Calu3 (cell line): ENCODE measurements around the gene CLCF1. TPM values are rescaled to one million over a fixed set of nuclear protein-coding genes. Genes with fewer than 3 reads are reported as not detected.

Experiments used
- BruUV-seq: library from RNA; stranded (reverse); fragments of 400-500 nt; replicated peaks from 2 replicates; lab custom pipeline; 2021; lab: Mats Ljungman, UMichigan
- CTCF ChIA-PET: fragments of 300-600 bp; sonication (Branson Sonifier 250); formaldehyde crosslinking; loops from one replicate; lab custom pipeline; 2022; ENCODE audit warnings: antibody characterized with exemption; lab: Charles Lee
- DNase-seq: peaks from one replicate; pipeline ENCODE4 v3.0.0; 2022
- H3K27ac Mint-ChIP-seq: one replicate; pipeline ENCODE4 v1.8.0; 2022; ENCODE audit warnings: mixed read lengths; ENCODE audit not compliant: unreplicated experiment
- H3K27me3 Mint-ChIP-seq: one replicate; pipeline ENCODE4 v1.8.0; 2022; ENCODE audit warnings: mixed read lengths; ENCODE audit not compliant: unreplicated experiment
- H3K36me3 Mint-ChIP-seq: one replicate; pipeline ENCODE4 v1.8.0; 2022; ENCODE audit warnings: mild to moderate bottlenecking, moderate library complexity, mixed read lengths; ENCODE audit not compliant: insufficient read depth, unreplicated experiment
- H3K4me1 Mint-ChIP-seq: one replicate; pipeline ENCODE4 v1.8.0; 2022; ENCODE audit warnings: mild to moderate bottlenecking, low read depth, mixed read lengths; ENCODE audit not compliant: unreplicated experiment
- H3K4me3 Mint-ChIP-seq: one replicate; pipeline ENCODE4 v1.8.0; 2022; ENCODE audit warnings: mild to moderate bottlenecking, low read depth, moderate library complexity, mixed read lengths; ENCODE audit not compliant: unreplicated experiment
- H3K9me3 Mint-ChIP-seq: one replicate; pipeline ENCODE4 v1.8.0; 2022; ENCODE audit warnings: low read depth, mixed read lengths; ENCODE audit not compliant: unreplicated experiment
- intact Hi-C: fragments of 100-400 bp; cut with micrococcal nuclease; formaldehyde crosslinking; loops from one replicate; pipeline ENCODE4 v1.10.0; 2022; ENCODE audit not compliant: unreplicated experiment
- total RNA-seq: library from RNA; stranded (reverse); gene quantifications from 2 replicates; pipeline ENCODE4 v1.2.3, GENCODE V29; 2022
- TF ChIP-seq, protein P1 (sequence below): fragments of 200-600 bp; IDR thresholded peaks from one replicate; pipeline ENCODE4 v1.8.0; 2022; ENCODE audit warnings: antibody characterized with exemption; ENCODE audit not compliant: unreplicated experiment

The CLCF1 gene
- total RNA-seq, 1 experiment from 2014 or later, result 7.5 TPM

DNA sequence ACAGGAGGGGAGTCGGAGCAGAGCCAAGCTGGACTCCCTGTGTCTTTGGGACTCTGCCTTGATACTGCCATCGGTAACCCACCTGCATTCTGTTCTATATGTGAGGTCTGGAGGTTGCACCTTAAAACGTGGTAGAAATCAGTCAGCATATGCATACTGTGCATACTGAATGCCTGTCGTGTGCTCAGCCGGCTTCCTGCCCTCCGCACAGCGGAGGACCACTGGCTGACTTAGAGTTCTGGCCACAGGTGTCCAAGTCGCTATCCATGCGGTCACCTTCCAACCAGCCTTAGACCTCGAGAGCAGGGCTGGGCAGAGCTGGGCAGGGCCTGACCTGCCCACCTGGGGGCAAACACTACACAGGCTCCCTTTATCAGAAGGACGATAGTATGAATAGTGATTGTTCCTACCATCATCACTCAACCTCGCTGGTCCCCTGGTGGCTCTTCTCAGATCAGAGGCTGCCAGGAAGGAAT lies 34.3 kb upstream of the CLCF1 start:
- no peak overlapping the region for H3K4me3 Mint-ChIP-seq
- peaks cover 10% of the 10 kb centered on the region for H3K36me3 Mint-ChIP-seq
- intact Hi-C loops, result no loop called here
- no peaks in the 10 kb centered on the region for H3K9me3 Mint-ChIP-seq
- peaks cover 26% of the 10 kb centered on the region for H3K27me3 Mint-ChIP-seq
- TF ChIP-seq, protein P1, sequence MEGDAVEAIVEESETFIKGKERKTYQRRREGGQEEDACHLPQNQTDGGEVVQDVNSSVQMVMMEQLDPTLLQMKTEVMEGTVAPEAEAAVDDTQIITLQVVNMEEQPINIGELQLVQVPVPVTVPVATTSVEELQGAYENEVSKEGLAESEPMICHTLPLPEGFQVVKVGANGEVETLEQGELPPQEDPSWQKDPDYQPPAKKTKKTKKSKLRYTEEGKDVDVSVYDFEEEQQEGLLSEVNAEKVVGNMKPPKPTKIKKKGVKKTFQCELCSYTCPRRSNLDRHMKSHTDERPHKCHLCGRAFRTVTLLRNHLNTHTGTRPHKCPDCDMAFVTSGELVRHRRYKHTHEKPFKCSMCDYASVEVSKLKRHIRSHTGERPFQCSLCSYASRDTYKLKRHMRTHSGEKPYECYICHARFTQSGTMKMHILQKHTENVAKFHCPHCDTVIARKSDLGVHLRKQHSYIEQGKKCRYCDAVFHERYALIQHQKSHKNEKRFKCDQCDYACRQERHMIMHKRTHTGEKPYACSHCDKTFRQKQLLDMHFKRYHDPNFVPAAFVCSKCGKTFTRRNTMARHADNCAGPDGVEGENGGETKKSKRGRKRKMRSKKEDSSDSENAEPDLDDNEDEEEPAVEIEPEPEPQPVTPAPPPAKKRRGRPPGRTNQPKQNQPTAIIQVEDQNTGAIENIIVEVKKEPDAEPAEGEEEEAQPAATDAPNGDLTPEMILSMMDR, result no peak
- no peak for DNase-seq
- no TSS peak for BruUV-seq
- no peak overlapping the region for H3K27ac Mint-ChIP-seq
- H3K4me1 Mint-ChIP-seq, result no peaks in the 10 kb centered on the region
- CTCF ChIA-PET, result no interaction called here

DNA sequence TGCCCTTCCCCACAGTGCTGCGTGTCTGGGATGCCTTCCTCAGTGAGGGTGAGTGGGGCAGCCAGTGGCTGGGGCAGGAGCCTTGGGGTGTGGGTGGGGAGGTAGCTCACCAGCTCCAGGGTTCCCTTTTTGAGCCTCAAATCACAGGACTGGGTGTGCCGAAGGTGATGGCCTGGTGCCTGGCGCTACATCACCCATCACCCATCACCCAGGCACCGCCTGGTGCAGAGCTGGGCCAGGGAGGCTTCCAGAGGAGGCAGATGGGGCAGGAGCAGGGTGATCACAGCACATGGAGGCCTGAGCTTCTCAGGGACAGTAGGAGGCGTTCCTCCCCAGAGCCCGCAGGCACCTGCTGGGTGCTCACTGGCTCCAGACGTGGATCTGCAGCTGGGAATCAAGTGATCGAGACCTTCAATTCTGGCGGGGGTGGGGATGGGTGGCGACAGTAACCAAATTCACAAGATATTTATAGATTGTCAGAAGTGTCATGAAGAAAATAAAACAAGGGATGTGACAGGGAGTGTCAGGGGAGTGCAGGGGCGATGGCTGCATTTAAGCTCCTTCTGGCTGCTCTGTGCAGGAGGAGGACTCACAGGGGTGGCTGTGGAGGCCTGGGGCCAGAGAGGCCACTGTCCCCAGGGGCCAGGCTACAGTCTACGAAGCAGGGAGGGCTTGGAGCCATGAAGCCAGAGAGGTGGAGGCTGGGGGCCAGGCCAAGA lies 33.7 kb upstream of the CLCF1 start:
- Mint-ChIP-seq H3K36me3 (peaks cover 10% of the 10 kb centered on the region), H3K9me3 (no peaks in the 10 kb centered on the region), H3K27ac (no peak overlapping the region), H3K27me3 (peaks cover 20% of the 10 kb centered on the region), H3K4me3 (no peak overlapping the region), H3K4me1 (no peaks in the 10 kb centered on the region)
- DNase-seq, result no peak
- TF ChIP-seq, protein P1, result no peak
- intact Hi-C loops, result no loop called here
- no TSS peak for BruUV-seq
- CTCF ChIA-PET, result no interaction called here

DNA sequence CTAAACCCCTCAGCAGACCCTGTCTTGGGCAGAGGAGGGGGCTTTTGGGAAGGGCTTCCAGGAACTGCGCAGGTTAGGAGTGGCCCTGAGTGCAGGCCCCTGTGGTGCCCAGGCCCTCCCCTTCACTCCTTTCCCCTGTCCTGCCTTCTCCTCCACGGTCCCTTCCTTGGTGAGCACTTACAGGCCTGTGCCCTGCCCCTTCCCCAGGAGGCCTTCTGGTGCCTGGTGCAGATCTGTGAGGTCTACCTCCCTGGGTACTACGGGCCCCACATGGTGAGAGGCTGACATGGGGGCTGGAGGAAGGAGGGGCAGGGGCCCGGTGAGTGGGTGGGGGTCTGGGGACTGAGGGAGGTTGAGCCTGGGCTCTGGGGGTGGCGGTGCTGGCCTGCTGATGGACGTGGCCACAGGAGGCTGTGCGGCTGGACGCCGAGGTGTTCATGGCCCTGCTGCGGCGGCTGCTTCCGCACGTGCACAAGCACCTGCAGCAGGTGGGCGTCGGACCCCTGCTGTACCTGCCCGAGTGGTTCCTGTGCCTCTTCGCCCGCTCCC lies 33.1 kb upstream of the CLCF1 start:
- peaks cover 14% of the 10 kb centered on the region for H3K27me3 Mint-ChIP-seq
- BruUV-seq, result no TSS peak
- peaks cover 10% of the 10 kb centered on the region for H3K36me3 Mint-ChIP-seq
- no peaks in the 10 kb centered on the region for H3K9me3 Mint-ChIP-seq
- H3K27ac Mint-ChIP-seq, result no peak overlapping the region
- H3K4me1 Mint-ChIP-seq, result no peaks in the 10 kb centered on the region
- TF ChIP-seq, protein P1, result no peak
- CTCF ChIA-PET, result no interaction called here
- no peak overlapping the region for H3K4me3 Mint-ChIP-seq
- DNase-seq, result no peak
- intact Hi-C loops, result no loop called here

DNA sequence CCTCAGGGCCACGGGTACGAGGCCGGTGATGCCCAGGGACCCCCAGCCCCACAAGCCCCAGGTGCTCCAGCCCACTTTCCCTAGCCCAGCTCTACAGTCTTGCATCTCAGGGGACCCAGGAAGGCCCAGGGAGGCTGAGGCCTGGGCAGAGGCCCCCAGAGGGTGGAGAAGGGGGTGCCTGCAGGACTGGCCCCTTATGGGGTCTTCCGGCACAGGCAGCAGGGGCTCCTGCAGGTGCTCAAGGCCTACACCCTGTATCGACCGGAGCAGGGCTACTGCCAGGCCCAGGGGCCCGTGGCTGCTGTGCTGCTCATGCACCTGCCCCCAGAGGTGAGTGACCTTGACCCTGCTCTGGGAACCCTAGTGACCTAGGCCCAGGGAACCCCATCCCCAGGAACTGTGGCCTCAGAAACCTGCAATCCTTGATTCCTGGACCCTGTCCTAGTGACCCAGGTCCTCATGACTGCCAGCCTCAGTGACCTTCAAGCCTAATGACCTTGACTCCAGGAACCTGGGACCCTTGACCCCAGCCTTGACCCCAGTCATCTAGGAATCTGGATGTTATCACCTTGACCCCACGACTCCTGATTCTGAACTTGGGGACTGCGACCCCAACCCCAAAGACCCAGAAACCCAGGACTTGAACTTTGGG lies 32.4 kb upstream of the CLCF1 start:
- Mint-ChIP-seq H3K36me3 (peaks cover 13% of the 10 kb centered on the region), H3K9me3 (no peaks in the 10 kb centered on the region), H3K4me1 (no peaks in the 10 kb centered on the region), H3K27me3 (peaks cover 7% of the 10 kb centered on the region), H3K4me3 (no peak overlapping the region), H3K27ac (no peak overlapping the region)
- TF ChIP-seq, protein P1, result no peak
- DNase-seq, result no peak
- BruUV-seq, result no TSS peak
- CTCF ChIA-PET, result no interaction called here
- intact Hi-C loops, result no loop called here
